KBM-7 (cell line): Measurements from ENCODE around the gene BPIFA3.
A peak's percentile ranks its signal among the peaks of the same experiment; 100 is the strongest.

ENCODE experiments used
- DNase-seq: peaks from one replicate; pipeline ENCODE4 v3.0.0-alpha.2; 2015
- in situ Hi-C: fragments of 300-500 bp; cut with MboI; formaldehyde crosslinking; loops from 2 replicates; pipeline ENCODE4 v1.14.3; 2020; ENCODE audit warnings: low sequenced_read_pairs, low pct_unique_long_range_greater_than_20kb, mixed read lengths

The BPIFA3 gene

GRCh38 chr20:33209789-33210188, 7.4 kb upstream of the BPIFA3 start:
- peak; percentile 62 for DNase-seq
- in situ Hi-C loops, result no loop called here

GRCh38 chr20:33210371-33210770, 6.8 kb upstream of the BPIFA3 start:
- no peak for DNase-seq
- in situ Hi-C loops, result no loop called here

- in situ Hi-C loops, result no loop called here
- DNase-seq, result peak; percentile 33
Measured at GRCh38 chr20:33211817-33212424, 5.2 kb upstream of the BPIFA3 start.

GRCh38 chr20:33224399-33224798, 7.2 kb downstream of the BPIFA3 start:
- no peak for DNase-seq
- in situ Hi-C loops, result no loop called here

- DNase-seq, result peak; percentile 69
- in situ Hi-C loops, result no loop called here
Measured at GRCh38 chr20:33229843-33230242, 12.7 kb downstream of the BPIFA3 start.

GRCh38 chr20:33231237-33231636, 14.1 kb downstream of the BPIFA3 start:
- in situ Hi-C loops, result no loop called here

GRCh38 chr20:33232486-33233072, 15.4 kb downstream of the BPIFA3 start:
- DNase-seq, result no peak
- in situ Hi-C loops, result no loop called here

More at GRCh38 chr20:33231237-33231636, 14.1 kb downstream of the BPIFA3 start:
- DNase-seq, result no peak

GRCh38 chr20:33233129-33233774, 16.1 kb downstream of the BPIFA3 start:
- DNase-seq, result no peak
- in situ Hi-C loops, result no loop called here

GRCh38 chr20:33234050-33234449, 16.9 kb downstream of the BPIFA3 start:
- in situ Hi-C loops, result no loop called here

GRCh38 chr20:33235696-33236095, 18.5 kb downstream of the BPIFA3 start, which contains the start of gene BPIFA1:
TSS of gene BPIFA1 (plus strand) at chr20:33235996. CDS start at chr20:33237712, 1,716 bp downstream.
- in situ Hi-C loops, result no loop called here
- no peak for DNase-seq

More at GRCh38 chr20:33234050-33234449, 16.9 kb downstream of the BPIFA3 start:
- no peak for DNase-seq

- DNase-seq, result no peak
- in situ Hi-C loops, result no loop called here
Measured at GRCh38 chr20:33236351-33236750, 19.2 kb downstream of the BPIFA3 start.

GRCh38 chr20:33237989-33238388, 20.8 kb downstream of the BPIFA3 start:
- in situ Hi-C loops, result no loop called here
- DNase-seq, result no peak

GRCh38 chr20:33239418-33239817, 22.3 kb downstream of the BPIFA3 start:
- in situ Hi-C loops, result no loop called here
- no peak for DNase-seq

- no peak for DNase-seq
- in situ Hi-C loops, result no loop called here
Measured at GRCh38 chr20:33239979-33240736, 23.0 kb downstream of the BPIFA3 start.

GRCh38 chr20:33240923-33241322, 23.8 kb downstream of the BPIFA3 start:
- in situ Hi-C loops, result no loop called here
- DNase-seq, result no peak

GRCh38 chr20:33242319-33243100, 25.4 kb downstream of the BPIFA3 start:
- in situ Hi-C loops, result no loop called here
- DNase-seq, result no peak

- in situ Hi-C loops, result no loop called here
- no peak for DNase-seq
Measured at GRCh38 chr20:33246077-33246476, 28.9 kb downstream of the BPIFA3 start.

- DNase-seq, result no peak
- in situ Hi-C loops, result no loop called here
Measured at GRCh38 chr20:33249456-33249855, 32.3 kb downstream of the BPIFA3 start.

- in situ Hi-C loops, result no loop called here
- no peak for DNase-seq
Measured at GRCh38 chr20:33250666-33251065, 33.5 kb downstream of the BPIFA3 start.
